GM12891 (cell line): ENCODE results near the gene SDF4.

Source experiments
- DNase-seq: peaks from one replicate; pipeline ENCODE4 v3.0.0; 2011; ENCODE audit warnings: low spot score; ENCODE audit not compliant: insufficient read length
- FAIRE-seq: peaks from 2 replicates; lab custom pipeline; 2011; peaks lifted over from hg19 to GRCh38; lab: Jason Lieb, UNC
- PAX5 ChIP-seq: IDR thresholded peaks from 2 replicates; pipeline ENCODE4 v1.6.1; 2011; ENCODE audit warnings: low read length, moderate library complexity, mild to moderate bottlenecking; ENCODE audit not compliant: insufficient read depth, severe bottlenecking
- POLR2A ChIP-seq: IDR thresholded peaks from 2 replicates; pipeline ENCODE4 v1.6.1; 2011; ENCODE audit warnings: low read depth, low read length, control low read depth
- POLR2AphosphoS5 ChIP-seq: IDR thresholded peaks from 2 replicates; pipeline ENCODE4 v1.6.1; 2011; ENCODE audit warnings: low read depth, low read length, control low read depth
- POU2F2 ChIP-seq: IDR thresholded peaks from 2 replicates; pipeline ENCODE4 v1.6.1; 2011; ENCODE audit warnings: low read depth, mild to moderate bottlenecking, control low read depth, low read length, moderate library complexity
- SPI1 ChIP-seq: IDR thresholded peaks from 2 replicates; pipeline ENCODE4 v1.6.1; 2011; ENCODE audit warnings: low read depth, low read length, control low read depth
- TAF1 ChIP-seq: IDR thresholded peaks from 2 replicates; pipeline ENCODE4 v1.6.1; 2011; ENCODE audit warnings: low read depth, low read length, control low read depth

The SDF4 gene

DNA sequence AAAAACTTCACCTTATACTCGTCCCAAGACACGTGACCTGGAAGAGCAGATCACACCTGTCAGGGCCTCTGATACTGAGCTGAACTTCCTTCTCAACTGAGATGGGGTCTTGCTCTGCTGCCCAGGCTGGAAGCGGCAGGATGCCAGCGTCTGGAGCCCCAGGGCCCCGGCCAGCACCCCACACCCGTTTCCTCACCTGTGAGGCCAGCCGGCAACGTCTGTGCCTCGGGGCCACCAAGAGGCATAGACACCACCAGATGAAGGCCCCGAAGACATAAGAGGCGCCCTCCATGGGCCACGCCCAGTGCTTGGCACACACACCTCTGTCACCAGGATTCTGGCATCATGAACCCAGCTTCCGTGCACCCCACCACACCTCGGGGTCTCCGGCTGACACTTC lies 8.5 kb downstream of the SDF4 start:
- no peak for TF ChIP-seq SPI1
- TF ChIP-seq POLR2AphosphoS5 = no peak
- no peak for TF ChIP-seq POU2F2
- TF ChIP-seq POLR2A = no peak
- TF ChIP-seq PAX5 = no peak
- TF ChIP-seq TAF1 = no peak
- DNase-seq (no peak), FAIRE-seq (no peak)

DNA sequence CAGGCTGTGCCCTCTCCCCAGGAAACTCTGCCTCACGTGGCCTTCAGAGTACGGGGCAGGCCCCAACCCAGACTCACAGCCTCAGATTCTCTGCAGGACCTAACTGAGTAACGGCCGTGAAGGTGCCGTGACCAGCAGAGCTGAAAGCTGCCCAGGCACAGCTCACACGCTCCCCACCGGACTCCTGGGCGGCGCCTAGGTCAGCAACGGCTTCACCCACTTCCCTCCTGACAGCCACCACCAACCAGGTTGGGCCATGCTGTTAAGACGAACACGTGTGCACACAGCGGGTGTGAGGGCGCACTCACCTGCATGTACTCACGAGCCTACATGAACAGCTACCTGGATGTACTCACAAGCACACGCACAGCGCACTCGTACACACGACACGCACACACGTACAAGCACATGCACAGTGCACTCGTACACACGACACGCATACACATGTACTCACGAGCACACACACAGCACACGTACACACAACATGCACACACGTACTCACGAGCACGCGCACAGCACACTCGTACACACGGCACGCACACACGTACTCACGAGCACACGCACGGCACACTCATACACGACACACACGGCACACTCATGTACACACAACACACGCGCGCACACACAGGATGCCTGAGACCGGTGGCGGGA lies 9.1 kb downstream of the SDF4 start:
- TF ChIP-seq POLR2A = no peak
- TF ChIP-seq POU2F2 = 0 out of 2 replicates have a peak, but pooled peaks have one; percentile 29
- FAIRE-seq (peak; percentile 74), DNase-seq (no peak)

DNA sequence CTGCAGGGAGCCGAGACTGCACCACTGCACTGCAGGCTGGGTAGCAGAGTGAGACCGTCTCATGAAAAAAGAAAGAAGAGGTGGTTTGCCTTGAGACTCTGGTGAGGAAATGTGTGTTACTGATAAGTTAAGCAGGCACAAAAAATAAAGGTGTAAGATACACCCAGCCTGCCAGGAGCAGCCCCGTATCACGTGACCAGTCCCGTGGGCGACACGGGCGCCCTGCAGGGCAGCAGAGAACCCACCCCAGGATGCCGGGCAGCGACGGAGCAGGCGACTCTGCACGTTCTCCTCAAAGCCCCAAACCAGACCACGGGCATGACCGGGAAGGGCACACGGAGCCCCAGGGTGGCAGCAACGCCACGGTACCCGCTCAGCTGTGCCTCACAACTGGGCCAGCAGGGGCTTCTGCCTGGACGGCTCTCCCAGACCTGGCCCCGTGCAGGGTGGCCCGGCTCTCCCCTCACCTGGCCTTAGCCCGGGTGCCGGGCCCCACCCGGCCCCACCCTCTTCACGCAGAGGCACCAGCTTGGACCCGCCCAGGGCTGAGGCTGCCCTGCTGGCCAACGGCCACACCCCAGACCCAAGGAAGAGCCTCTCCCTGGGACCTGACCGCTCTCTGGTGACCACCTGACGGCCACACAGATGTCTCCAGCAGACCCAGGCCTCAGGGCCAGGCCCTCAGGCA lies 9.8 kb downstream of the SDF4 start:
- DNase-seq = no peak
- no peak for FAIRE-seq
- TF ChIP-seq PAX5 (no peak), POLR2AphosphoS5 (0 out of 2 replicates have a peak, but pooled peaks have one; percentile 4)

DNA sequence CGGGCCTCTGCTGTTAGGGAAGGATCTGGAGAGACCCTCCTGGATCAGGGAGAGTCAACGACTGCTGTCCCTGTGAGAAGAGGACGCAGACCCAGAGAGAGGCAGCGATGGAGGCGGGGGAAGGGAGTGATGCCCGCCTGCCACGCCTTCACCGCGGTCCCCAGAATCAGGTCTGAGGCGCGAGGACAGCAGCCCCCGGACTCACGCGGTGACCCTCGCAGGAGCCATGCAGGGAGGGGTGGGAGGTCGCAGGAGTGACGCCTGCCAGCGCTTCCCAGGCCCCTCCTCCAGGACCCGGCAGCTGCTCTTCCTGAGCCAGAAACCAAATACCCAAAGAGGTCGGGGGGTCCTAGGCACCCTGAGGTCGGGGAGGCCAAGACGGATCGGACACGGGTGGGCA lies 11.6 kb downstream of the SDF4 start:
- no peak for FAIRE-seq
- TF ChIP-seq POLR2AphosphoS5 (no peak), SPI1 (no peak)
- no peak for DNase-seq

DNA sequence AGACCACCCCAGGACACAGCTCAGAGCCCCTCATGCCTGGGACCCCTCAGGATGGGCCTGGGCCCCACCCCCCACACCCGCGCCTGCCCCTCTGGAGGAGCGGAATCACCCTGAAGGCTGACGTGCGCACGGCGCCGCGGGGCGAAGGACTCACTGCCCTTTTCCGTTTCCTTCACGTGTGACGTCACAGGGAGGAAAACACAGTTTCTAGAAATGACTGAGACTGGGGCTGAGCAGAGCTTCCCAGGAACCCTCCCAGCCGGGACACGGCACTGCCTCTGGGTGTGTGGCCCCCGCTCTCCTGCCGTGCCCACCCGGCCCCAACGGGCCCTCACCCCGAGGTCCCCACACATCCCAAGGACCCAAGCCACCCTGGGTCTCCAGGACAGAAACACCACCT lies 12.5 kb downstream of the SDF4 start:
- DNase-seq = no peak
- FAIRE-seq = no peak
- no peak for TF ChIP-seq POLR2A
- no peak for TF ChIP-seq POLR2AphosphoS5
- no peak for TF ChIP-seq POU2F2
- TF ChIP-seq PAX5 = no peak
- no peak for TF ChIP-seq TAF1
- TF ChIP-seq SPI1 = no peak

DNA sequence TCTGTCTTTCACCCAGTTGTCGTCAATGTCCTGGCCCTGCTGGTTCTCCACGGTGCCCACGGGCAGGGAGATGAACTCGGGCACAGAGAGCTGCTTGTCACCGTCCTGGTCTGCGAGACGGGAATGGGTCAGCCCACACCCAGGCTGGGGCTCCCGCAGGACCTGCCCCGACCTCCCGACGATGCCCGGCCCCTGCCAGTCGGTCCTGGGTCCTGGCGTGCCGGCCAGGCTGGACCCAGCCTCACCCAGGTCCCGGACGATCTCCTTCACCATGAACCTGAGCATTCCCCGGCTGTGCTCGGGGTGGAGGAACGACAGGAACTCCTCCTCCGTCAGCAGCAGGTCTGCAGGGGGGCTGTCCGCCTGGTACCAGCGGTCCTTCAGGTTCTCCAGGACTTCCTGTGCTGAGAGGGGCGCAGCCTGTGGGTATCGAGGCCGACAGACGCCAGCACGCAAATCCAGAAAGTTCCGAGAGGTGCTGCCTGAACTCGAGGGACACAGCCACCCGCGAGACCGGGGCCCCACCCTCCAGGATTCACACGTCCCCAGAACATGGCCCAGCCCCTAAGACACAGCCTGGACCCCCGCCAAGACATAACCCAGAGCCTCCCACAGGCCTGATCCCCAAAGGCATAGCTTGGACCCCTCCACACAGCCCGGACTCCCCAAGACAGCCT lies 13.1 kb downstream of the SDF4 start:
- FAIRE-seq (no peak), DNase-seq (no peak)
- TF ChIP-seq TAF1 (no peak), POLR2A (no peak), POU2F2 (0 out of 2 replicates have a peak, but pooled peaks have one; percentile 18), POLR2AphosphoS5 (no peak), SPI1 (no peak), PAX5 (no peak)

DNA sequence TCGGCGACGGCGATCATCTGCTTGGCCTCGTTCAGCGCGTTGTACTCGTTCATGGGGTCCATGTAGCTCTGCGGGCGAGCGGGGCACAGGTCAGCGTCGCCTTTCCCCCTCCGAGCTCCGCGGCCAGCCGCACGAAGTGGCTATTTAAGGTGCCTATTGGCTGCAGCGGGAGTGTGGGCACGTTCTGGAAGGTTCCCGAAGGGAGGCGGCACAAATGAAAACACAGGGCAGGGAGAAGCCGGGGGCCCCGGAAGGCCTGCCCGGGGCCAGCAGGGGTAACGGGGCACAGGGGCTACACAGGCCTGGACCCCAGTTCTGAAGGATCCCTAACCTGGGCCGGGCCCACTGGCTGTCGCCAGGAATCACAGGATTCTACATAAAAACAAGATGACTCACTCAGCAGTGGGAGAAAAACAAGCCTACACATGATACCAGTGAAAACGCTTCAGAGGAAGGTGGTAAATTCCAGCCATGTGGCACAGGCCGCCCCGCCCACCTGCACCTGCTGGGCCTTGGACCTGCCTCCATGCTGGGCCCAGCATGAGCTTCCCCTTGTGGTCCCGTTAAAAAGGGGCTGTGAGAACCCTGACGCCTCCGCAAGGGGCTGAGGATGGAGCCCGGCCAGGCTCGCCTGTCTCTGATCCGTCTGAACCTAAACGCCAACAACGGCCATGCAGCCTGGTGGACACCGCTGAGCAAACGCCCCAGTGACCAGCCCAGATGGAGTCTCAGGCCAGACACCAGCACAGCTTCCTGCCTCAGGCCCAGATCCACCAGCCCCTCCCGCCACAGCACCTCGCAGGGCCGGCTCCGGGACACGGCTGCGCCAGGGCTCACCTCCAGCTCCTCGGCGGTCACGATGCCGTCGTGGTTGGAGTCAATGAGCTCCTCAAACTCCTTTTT lies 13.9 kb downstream of the SDF4 start:
- no peak for FAIRE-seq
- no peak for DNase-seq
- no peak for TF ChIP-seq POU2F2
- TF ChIP-seq POLR2AphosphoS5 = no peak
- no peak for TF ChIP-seq SPI1
- no peak for TF ChIP-seq TAF1
- no peak for TF ChIP-seq PAX5
- no peak for TF ChIP-seq POLR2A

DNA sequence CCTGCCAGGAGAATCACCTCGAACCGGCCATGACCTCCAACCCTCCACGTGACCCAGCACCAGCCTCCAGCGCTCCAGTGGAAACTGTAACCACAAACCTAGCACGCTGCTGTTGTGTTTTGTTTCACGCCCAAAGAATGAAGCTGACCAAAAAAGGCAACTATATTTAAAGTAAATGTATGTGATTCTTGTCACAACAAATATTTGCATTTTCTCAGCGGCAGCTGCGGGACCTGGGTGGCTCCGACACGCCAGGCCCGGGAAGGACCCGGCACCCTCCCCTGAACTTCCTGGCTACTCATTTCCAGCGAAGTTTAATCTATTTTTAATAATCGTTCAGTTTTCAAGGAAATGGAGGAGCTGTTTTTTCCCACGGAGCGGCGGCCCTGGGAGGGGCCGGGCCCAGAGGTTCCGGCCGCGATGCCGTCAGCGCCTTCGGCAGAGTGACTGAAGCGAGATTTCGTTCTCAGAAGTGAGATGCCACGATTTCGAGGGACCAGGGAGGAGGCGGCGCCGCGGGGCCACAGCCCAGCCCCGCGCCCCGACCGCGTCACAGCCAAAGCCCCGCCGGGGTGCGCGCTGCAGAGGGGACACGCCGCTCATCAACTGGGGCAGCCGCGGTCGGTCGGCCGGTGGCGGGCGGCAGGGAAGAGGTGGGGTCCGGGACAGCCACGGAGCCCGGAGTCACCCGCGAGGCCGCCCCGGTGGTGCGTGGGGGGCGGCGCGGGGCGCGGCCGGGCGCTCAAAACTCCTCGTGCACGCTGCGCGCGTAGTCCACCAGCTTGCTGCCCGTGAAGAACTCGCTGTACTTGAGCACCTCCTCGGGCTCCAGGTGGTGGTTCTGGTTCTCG lies 14.8 kb downstream of the SDF4 start:
- DNase-seq = no peak
- FAIRE-seq = no peak
- TF ChIP-seq POLR2A (no peak), PAX5 (no peak), TAF1 (no peak), POU2F2 (no peak), POLR2AphosphoS5 (no peak), SPI1 (no peak)

DNA sequence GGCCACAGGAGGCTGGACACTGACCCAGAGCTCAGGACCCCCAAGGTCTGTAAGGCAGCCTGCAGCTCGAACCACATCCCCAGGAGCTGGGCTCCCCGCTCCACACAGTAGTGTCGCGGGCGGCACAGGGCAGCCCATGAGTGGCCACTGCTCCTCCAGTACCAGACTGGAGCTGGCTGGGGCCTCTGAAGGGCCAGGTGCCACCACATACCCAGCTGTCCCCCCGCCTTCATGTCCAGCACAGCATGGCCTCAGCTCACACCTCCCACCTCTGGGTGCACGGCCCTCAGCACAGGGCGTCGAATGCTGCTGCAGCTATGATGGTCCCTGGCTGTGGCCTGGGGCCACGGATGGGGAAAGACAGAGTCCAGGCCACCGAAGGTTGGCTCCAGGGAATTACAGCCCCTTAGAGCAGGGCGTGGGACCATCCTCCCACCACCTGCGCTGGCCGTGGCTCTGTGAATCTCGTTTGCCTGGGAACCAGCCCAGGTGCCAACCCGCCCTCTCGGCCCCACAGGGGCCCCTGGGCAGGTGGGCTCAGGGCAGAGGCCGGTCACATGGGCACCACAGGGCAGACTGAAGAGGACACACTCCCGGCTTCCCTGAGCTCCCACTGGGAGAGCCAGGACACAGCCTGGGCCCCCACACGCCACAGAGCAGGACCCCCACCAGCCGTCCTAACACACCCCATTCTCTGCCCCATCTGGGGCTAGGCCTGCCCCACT lies 15.8 kb downstream of the SDF4 start:
- DNase-seq (no peak), FAIRE-seq (no peak)

More for the DNA sequence above, 15.8 kb downstream of the SDF4 start:
- TF ChIP-seq SPI1 (no peak), POLR2A (no peak), TAF1 (no peak), POU2F2 (no peak), POLR2AphosphoS5 (no peak), PAX5 (no peak)
